HepG2 (cell line): Measurements from ENCODE around the gene CKB. TPM values are rescaled to one million over a fixed set of nuclear protein-coding genes. Genes with fewer than 3 reads are reported as not detected.
A peak's percentile ranks its signal among the peaks of the same experiment; 100 is the strongest.

Experiments
- FOSL2 ChIP-seq: sonication (generic); formaldehyde crosslinking; IDR thresholded peaks from 2 replicates; pipeline ENCODE4 v1.4.0; 2020; ENCODE audit warnings: missing genetic modification reagents
- HNF1B ChIP-seq: sonication (generic); formaldehyde crosslinking; IDR thresholded peaks from 2 replicates; pipeline ENCODE4 v1.5.1; 2020; ENCODE audit warnings: mild to moderate bottlenecking, moderate library complexity, missing genetic modification reagents
- NFAT5 ChIP-seq: sonication (generic); formaldehyde crosslinking; IDR thresholded peaks from 2 replicates; pipeline ENCODE4 v1.4.0; 2020; ENCODE audit warnings: missing genetic modification reagents
- SMYD3 ChIP-seq: sonication (generic); formaldehyde crosslinking; IDR thresholded peaks from 2 replicates; pipeline ENCODE4 v1.8.1; 2023; ENCODE audit warnings: mild to moderate bottlenecking, missing genetic modification reagents
- THAP11 ChIP-seq: IDR thresholded peaks from 2 replicates; pipeline ENCODE4 v1.6.1; 2016; ENCODE audit warnings: missing biosample characterization, missing genetic modification reagents
- TIGD3 ChIP-seq: sonication (generic); formaldehyde crosslinking; IDR thresholded peaks from 2 replicates; pipeline ENCODE4 v1.5.1; 2020; ENCODE audit warnings: mild to moderate bottlenecking, missing genetic modification reagents, borderline replicate concordance
- U2AF1 ChIP-seq: fragments of 200-400 bp; formaldehyde crosslinking; optimal IDR thresholded peaks from 2 replicates; pipeline ENCODE3; 2017; ENCODE audit warnings: mild to moderate bottlenecking, low read depth, low read length
- ZBTB20 ChIP-seq: sonication (generic); formaldehyde crosslinking; IDR thresholded peaks from 2 replicates; pipeline ENCODE4 v1.8.1; 2023; ENCODE audit warnings: missing genetic modification reagents, low read depth, mild to moderate bottlenecking, borderline replicate concordance
- ZBTB21 ChIP-seq: sonication (generic); formaldehyde crosslinking; IDR thresholded peaks from 2 replicates; pipeline ENCODE4 v1.4.0; 2020; ENCODE audit warnings: missing genetic modification reagents
- ZNF121 ChIP-seq: sonication (generic); formaldehyde crosslinking; IDR thresholded peaks from 2 replicates; pipeline ENCODE4 v1.5.0; 2020; ENCODE audit warnings: mild to moderate bottlenecking, missing genetic modification reagents
- ZNF143 ChIP-seq: sonication (generic); formaldehyde crosslinking; IDR thresholded peaks from 2 replicates; pipeline ENCODE4 v1.4.0; 2020; ENCODE audit warnings: missing genetic modification reagents
- ZNF34 ChIP-seq: sonication (generic); formaldehyde crosslinking; IDR thresholded peaks from 2 replicates; pipeline ENCODE4 v1.4.0; 2020; ENCODE audit warnings: mild to moderate bottlenecking, missing genetic modification reagents, borderline replicate concordance
- ZNF501 ChIP-seq: sonication (generic); formaldehyde crosslinking; IDR thresholded peaks from 2 replicates; pipeline ENCODE4 v1.5.1; 2020; ENCODE audit warnings: mild to moderate bottlenecking, moderate library complexity, missing genetic modification reagents
- ZNF530 ChIP-seq: sonication (generic); formaldehyde crosslinking; IDR thresholded peaks from 2 replicates; pipeline ENCODE4 v1.5.0; 2020; ENCODE audit warnings: low read depth, mild to moderate bottlenecking, missing genetic modification reagents
- ZNF678 ChIP-seq: sonication (generic); formaldehyde crosslinking; IDR thresholded peaks from 2 replicates; pipeline ENCODE4 v1.4.0; 2020; ENCODE audit warnings: mild to moderate bottlenecking, missing genetic modification reagents
- ZNF687 ChIP-seq: sonication (generic); formaldehyde crosslinking; IDR thresholded peaks from 2 replicates; pipeline ENCODE4 v1.5.1; 2020; ENCODE audit warnings: mild to moderate bottlenecking, missing genetic modification reagents, moderate library complexity
- polyA plus RNA-seq, 8 experiments: library from polyadenylated mRNA; depleted of rRNA in 3 of 8; stranded (reverse) in 7 of 8; unstranded in 1 of 8; fragments of >200 nt; fragmentation: Illumina TruSeq in 4 of 8; extraction: Trizol in 4 of 8; gene quantifications; 2 replicates each; pipeline versions ENCODE4 v1.2.1 to v1.2.3, GENCODE V29; 2011 to 2016; ENCODE audit warnings: low read depth in 4 of 8, missing spikeins in 1 of 8, mixed read lengths in 1 of 8; ENCODE audit not compliant: insufficient read depth in 1 of 8
- total RNA-seq, 5 experiments: library from RNA; depleted of rRNA; stranded (reverse); fragments of >200 nt; fragmentation: Illumina TruSeq; extraction: Trizol; gene quantifications; 2 replicates each; pipeline ENCODE4 v1.2.3, GENCODE V29; 2016; ENCODE audit warnings: low read depth in 1 of 5

Gene CKB
- total and polyA plus RNA-seq, 2 of the 13 experiments (the other 11 are each of a cell fraction or from before 2014, with no cell fraction given), result 82.3 to 217 TPM

GRCh38 chr14:103561381-103562178, 39.0 kb upstream of the CKB start (continued):
- no peak for TF ChIP-seq NFAT5 (CRISPR knock-in tag)
- TF ChIP-seq ZNF530, result no peak
- 0 out of 2 replicates have a peak, but pooled peaks have one; percentile 5 for TF ChIP-seq ZNF34 (CRISPR knock-in tag)
- TF ChIP-seq ZNF678 (CRISPR knock-in tag), result no peak
- TF ChIP-seq ZNF501 (CRISPR knock-in tag), result peak; percentile 40; the same call in 1 of the 2 replicates
- TF ChIP-seq THAP11 (CRISPR knock-in tag), result no peak
- no peak for TF ChIP-seq SMYD3 (CRISPR knock-in tag)
- 0 out of 2 replicates have a peak, but pooled peaks have one; percentile 12 for TF ChIP-seq ZBTB20
- peak; percentile 51 for TF ChIP-seq U2AF1
- TF ChIP-seq ZBTB21 (CRISPR knock-in tag), result no peak
- TF ChIP-seq TIGD3, result no peak
- 0 out of 2 replicates have a peak, but pooled peaks have one; percentile 22 for TF ChIP-seq ZNF687 (CRISPR knock-in tag)
- peak; percentile 61 for TF ChIP-seq FOSL2 (CRISPR knock-in tag)
- TF ChIP-seq ZNF121 (CRISPR knock-in tag), result peak; percentile 49; the same call in 1 of the 2 replicates
- no peak for TF ChIP-seq ZNF143 (CRISPR knock-in tag)
- 0 out of 2 replicates have a peak, but pooled peaks have one; percentile 22 for TF ChIP-seq HNF1B (CRISPR knock-in tag)
